WTC11 (cell line): ENCODE results near the gene PCYOX1L. TPM values are rescaled to one million over a fixed set of nuclear protein-coding genes. Genes with fewer than 3 reads are reported as not detected.
A peak's percentile ranks its signal among the peaks of the same experiment; 100 is the strongest.

ENCODE experiments used
- ATAC-seq: fragments of 200-7000 bp; cut with Tn5 transposase; 2 replicates; pipeline ENCODE4 v1.10.0; 2021; ENCODE audit warnings: mild to moderate bottlenecking, moderate library complexity
- CTCF ChIA-PET: fragments of 300-600 bp; sonication (Branson Sonifier 250); formaldehyde crosslinking; loops from one replicate; lab custom pipeline; 2021; ENCODE audit warnings: antibody characterized with exemption; lab: Charles Lee
- POLR2A ChIA-PET: fragments of 350-600 bp; sonication (Branson Sonifier 250); formaldehyde crosslinking; loops from one replicate; lab custom pipeline; 2021; ENCODE audit warnings: antibody characterized with exemption; lab: Charles Lee
- DNase-seq: peaks from one replicate; pipeline ENCODE4 v3.0.0; 2021; ENCODE audit warnings: low spot score
- H3K27ac Mint-ChIP-seq: 2 replicates; pipeline ENCODE4 v1.8.0; 2021; ENCODE audit warnings: mixed read lengths
- H3K27me3 Mint-ChIP-seq: 2 replicates; pipeline ENCODE4 v1.8.0; 2021; ENCODE audit warnings: low read depth, mild to moderate bottlenecking, moderate library complexity, mixed read lengths
- H3K36me3 Mint-ChIP-seq: 2 replicates; pipeline ENCODE4 v1.8.0; 2021; ENCODE audit warnings: mixed read lengths
- H3K4me1 Mint-ChIP-seq: 2 replicates; pipeline ENCODE4 v1.8.0; 2022; ENCODE audit warnings: mixed read lengths
- H3K4me3 Mint-ChIP-seq: 2 replicates; pipeline ENCODE4 v1.8.0; 2021; ENCODE audit warnings: mild to moderate bottlenecking, moderate library complexity, mixed read lengths
- H3K9me3 Mint-ChIP-seq: 2 replicates; pipeline ENCODE4 v1.8.0; 2021; ENCODE audit warnings: mixed read lengths
- ARID4B ChIP-seq: sonication (generic); formaldehyde crosslinking; IDR thresholded peaks from 2 replicates; pipeline ENCODE4 v1.8.0; 2023; ENCODE audit warnings: missing genetic modification reagents, mild to moderate bottlenecking, borderline replicate concordance
- CDX4 ChIP-seq: fragments of 250-450 bp; sonication (Bioruptor Pico); IDR thresholded peaks from 2 replicates; pipeline ENCODE4 v1.9.0; 2021; ENCODE audit warnings: moderate library complexity, mild to moderate bottlenecking, inconsistent platforms, borderline replicate concordance
- E2F1 ChIP-seq: sonication (generic); formaldehyde crosslinking; IDR thresholded peaks from 2 replicates; pipeline ENCODE4 v1.8.0; 2022; ENCODE audit warnings: mild to moderate bottlenecking, missing genetic modification reagents
- E2F5 ChIP-seq: sonication (generic); formaldehyde crosslinking; IDR thresholded peaks from 2 replicates; pipeline ENCODE4 v1.8.1; 2022; ENCODE audit warnings: mild to moderate bottlenecking, moderate library complexity, missing genetic modification reagents
- FOXP4 ChIP-seq: sonication (generic); formaldehyde crosslinking; IDR thresholded peaks from 2 replicates; pipeline ENCODE4 v1.8.0; 2022; ENCODE audit warnings: mild to moderate bottlenecking, missing genetic modification reagents
- PRDM15 ChIP-seq: sonication (generic); formaldehyde crosslinking; IDR thresholded peaks from 2 replicates; pipeline ENCODE4 v1.8.0; 2022; ENCODE audit warnings: missing genetic modification reagents
- STAT6 ChIP-seq: sonication (generic); formaldehyde crosslinking; conservative IDR thresholded peaks from 2 replicates; pipeline ENCODE4 v1.8.1; 2023; ENCODE audit warnings: mild to moderate bottlenecking, low read depth, missing genetic modification reagents, moderate library complexity
- TEAD1 ChIP-seq: sonication (generic); formaldehyde crosslinking; IDR thresholded peaks from 2 replicates; pipeline ENCODE4 v1.8.0; 2022; ENCODE audit warnings: mild to moderate bottlenecking, missing genetic modification reagents
- TP53 ChIP-seq: sonication (generic); formaldehyde crosslinking; IDR thresholded peaks from 2 replicates; pipeline ENCODE4 v1.8.1; 2023; ENCODE audit warnings: mild to moderate bottlenecking, missing genetic modification reagents
- ZNF138 ChIP-seq: sonication (generic); formaldehyde crosslinking; conservative IDR thresholded peaks from 2 replicates; pipeline ENCODE4 v1.8.1; 2022; ENCODE audit warnings: mild to moderate bottlenecking, moderate library complexity, missing genetic modification reagents
- ZNF219 ChIP-seq: sonication (generic); formaldehyde crosslinking; IDR thresholded peaks from 2 replicates; pipeline ENCODE4 v1.8.0; 2023; ENCODE audit warnings: missing genetic modification reagents, mild to moderate bottlenecking, borderline replicate concordance
- ZNF416 ChIP-seq: fragments of 250-450 bp; sonication (Bioruptor Pico); IDR thresholded peaks from 2 replicates; pipeline ENCODE4 v1.9.0; 2021; ENCODE audit warnings: mild to moderate bottlenecking, inconsistent platforms
- ZNF671 ChIP-seq: fragments of 250-450 bp; sonication (Bioruptor Pico); IDR thresholded peaks from 2 replicates; pipeline ENCODE4 v1.8.0; 2021; ENCODE audit warnings: mild to moderate bottlenecking
- ZSCAN18 ChIP-seq: fragments of 250-450 bp; sonication (Bioruptor Pico); IDR thresholded peaks from 2 replicates; pipeline ENCODE4 v2.1.2; 2022; ENCODE audit warnings: mild to moderate bottlenecking, moderate library complexity
- total RNA-seq: library from RNA; stranded (reverse); gene quantifications from 3 replicates; pipeline ENCODE4 v1.2.3, GENCODE V29; 2021

The PCYOX1L gene
- total RNA-seq, 1 experiment from 2014 or later: 8.1 TPM

GRCh38 chr5:149408252-149409099, 50.6 kb downstream of the PCYOX1L start:
- DNase-seq (no peak), ATAC-seq (no peak)
- Mint-ChIP-seq H3K9me3 (no peaks in the 10 kb centered on the region), H3K4me3 (no peak overlapping the region), H3K36me3 (no peaks in the 10 kb centered on the region), H3K27me3 (no peaks in the 10 kb centered on the region), H3K27ac (no peak overlapping the region), H3K4me1 (peaks cover 40% of the 10 kb centered on the region)
- no peak for TF ChIP-seq ZNF219 (CRISPR knock-in tag)
- no peak for TF ChIP-seq TEAD1 (CRISPR knock-in tag)
- no peak for TF ChIP-seq STAT6 (CRISPR knock-in tag)
- no peak for TF ChIP-seq FOXP4 (CRISPR knock-in tag)
- TF ChIP-seq ARID4B (CRISPR knock-in tag): no peak
- no peak for TF ChIP-seq E2F5
- CTCF ChIA-PET: interaction anchor here (1.8 to 5.7 kb wide), 5 partner anchors 11 to 41 kb away, joined by 5 to 45 read pairs (median 9); no protein-coding TSS in a partner anchor
- POLR2A ChIA-PET: no interaction called here

- H3K4me3 Mint-ChIP-seq: no peak overlapping the region
- no peaks in the 10 kb centered on the region for H3K36me3 Mint-ChIP-seq
- DNase-seq (no peak), ATAC-seq (peak; percentile 68)
- ChIA-PET CTCF (interaction anchor here (1.8 to 5.7 kb wide), 3 partner anchors 10 to 42 kb away, joined by 5 to 45 read pairs (median 7); no protein-coding TSS in a partner anchor), POLR2A (no interaction called here)
- no peak overlapping the region for H3K27ac Mint-ChIP-seq
- H3K27me3 Mint-ChIP-seq: no peaks in the 10 kb centered on the region
- H3K9me3 Mint-ChIP-seq: no peaks in the 10 kb centered on the region
- peaks cover 38% of the 10 kb centered on the region for H3K4me1 Mint-ChIP-seq
- no peak for TF ChIP-seq ZNF416 (CRISPR knock-in tag)
- no peak for TF ChIP-seq ZSCAN18 (CRISPR knock-in tag)
- TF ChIP-seq TP53 (CRISPR knock-in tag): no peak
- TF ChIP-seq E2F1 (CRISPR knock-in tag): no peak
- TF ChIP-seq ZNF138 (CRISPR knock-in tag): no peak
- TF ChIP-seq PRDM15 (CRISPR knock-in tag): no peak
- no peak for TF ChIP-seq CDX4 (CRISPR knock-in tag)
- TF ChIP-seq ZNF671 (CRISPR knock-in tag): no peak
Observed at GRCh38 chr5:149409268-149409948, 51.6 kb downstream of the PCYOX1L start.
